H9 (cell line): ENCODE measurements around the gene GRIK3. TPM values are rescaled to one million over a fixed set of nuclear protein-coding genes. Genes with fewer than 3 reads are reported as not detected.

Source experiments
- DNase-seq: peaks from one replicate; pipeline ENCODE4 v3.0.0-alpha.2; 2017
- H2AFZ ChIP-seq: one replicate; pipeline ENCODE4 v1.6.1; 2013; ENCODE audit warnings: mild to moderate bottlenecking, low read length, control low read depth, moderate library complexity
- H2AK5ac ChIP-seq: 2 replicates; pipeline ENCODE4 v1.6.1; 2013; ENCODE audit warnings: low read length, control low read depth, mixed read lengths; ENCODE audit not compliant: insufficient read length
- H2BK120ac ChIP-seq: one replicate; pipeline ENCODE4 v1.6.1; 2013; ENCODE audit warnings: low read depth, mild to moderate bottlenecking, low read length, control low read depth, inconsistent platforms; ENCODE audit not compliant: poor library complexity, severe bottlenecking
- H2BK12ac ChIP-seq: 2 replicates; pipeline ENCODE4 v1.6.1; 2013; ENCODE audit warnings: low read length, control low read depth, mixed read lengths, low read depth; ENCODE audit not compliant: insufficient read length
- H2BK15ac ChIP-seq: 2 replicates; pipeline ENCODE4 v1.6.1; 2013; ENCODE audit warnings: low read depth, low read length, control low read depth
- H2BK20ac ChIP-seq: one replicate; pipeline ENCODE4 v1.6.1; 2013; ENCODE audit warnings: low read depth, mild to moderate bottlenecking, low read length, control low read depth, inconsistent platforms; ENCODE audit not compliant: poor library complexity, severe bottlenecking
- H2BK5ac ChIP-seq: 2 replicates; pipeline ENCODE4 v1.6.1; 2013; ENCODE audit warnings: low read length, control low read depth, mixed read lengths; ENCODE audit not compliant: insufficient read length
- H3K14ac ChIP-seq: 2 replicates; pipeline ENCODE4 v1.6.1; 2013; ENCODE audit warnings: low read length, control low read depth; ENCODE audit not compliant: insufficient read depth
- H3K18ac ChIP-seq: 2 replicates; pipeline ENCODE4 v1.6.1; 2013; ENCODE audit warnings: low read depth, mild to moderate bottlenecking, mixed read lengths, low read length, control low read depth; ENCODE audit not compliant: insufficient read length
- H3K23ac ChIP-seq: 2 replicates; pipeline ENCODE4 v1.6.1; 2013; ENCODE audit warnings: low read length, control low read depth, mixed read lengths, low read depth; ENCODE audit not compliant: insufficient read length
- H3K23me2 ChIP-seq: 2 replicates; pipeline ENCODE4 v1.6.1; 2013; ENCODE audit warnings: low read depth, mild to moderate bottlenecking, mixed read lengths, low read length, control low read depth; ENCODE audit not compliant: insufficient read length, poor library complexity, severe bottlenecking
- H3K27ac ChIP-seq: 2 replicates; pipeline ENCODE4 v1.5.1; 2013; ENCODE audit warnings: low read length, control low read depth, mixed read lengths, low read depth; ENCODE audit not compliant: insufficient read length
- H3K27me3 ChIP-seq: 2 replicates; pipeline ENCODE4 v1.6.1; 2013; ENCODE audit warnings: low read length, control low read depth, inconsistent platforms; ENCODE audit not compliant: insufficient read depth
- H3K4ac ChIP-seq: 2 replicates; pipeline ENCODE4 v1.6.1; 2013; ENCODE audit warnings: low read depth, mild to moderate bottlenecking, control low read depth, inconsistent platforms, low read length, moderate library complexity
- H3K4me1 ChIP-seq: 2 replicates; pipeline ENCODE4 v1.6.1; 2013; ENCODE audit warnings: low read length, control low read depth, inconsistent platforms; ENCODE audit not compliant: insufficient read depth
- H3K4me2 ChIP-seq: 2 replicates; pipeline ENCODE4 v1.6.1; 2013; ENCODE audit warnings: low read length, control low read depth, mixed read lengths; ENCODE audit not compliant: insufficient read length, insufficient read depth
- H3K56ac ChIP-seq: 2 replicates; pipeline ENCODE4 v1.6.1; 2013; ENCODE audit warnings: low read depth, mild to moderate bottlenecking, mixed read lengths, low read length, control low read depth; ENCODE audit not compliant: insufficient read length
- H3K79me1 ChIP-seq: 2 replicates; pipeline ENCODE4 v1.6.1; 2013; ENCODE audit warnings: low read depth, mild to moderate bottlenecking, moderate library complexity, low read length, control low read depth, inconsistent platforms; ENCODE audit not compliant: insufficient read depth, poor library complexity, severe bottlenecking
- H3K79me2 ChIP-seq: 2 replicates; pipeline ENCODE4 v1.6.1; 2013; ENCODE audit warnings: low read length, control low read depth, inconsistent platforms; ENCODE audit not compliant: insufficient read depth
- H3K9ac ChIP-seq: 2 replicates; pipeline ENCODE4 v1.6.1; 2013; ENCODE audit warnings: low read length, control low read depth, mixed read lengths; ENCODE audit not compliant: insufficient read length; ENCODE audit errors: extremely low read depth
- H3K9me3 ChIP-seq: one replicate; pipeline ENCODE4 v1.6.1; 2013; ENCODE audit warnings: low read depth, low read length, inconsistent platforms; ENCODE audit not compliant: control insufficient read depth
- H3T11ph ChIP-seq: one replicate; pipeline ENCODE4 v1.6.1; 2013; ENCODE audit warnings: mild to moderate bottlenecking, low read length, control low read depth, inconsistent platforms
- H4K20me1 ChIP-seq: one replicate; pipeline ENCODE4 v1.6.1; 2013; ENCODE audit not compliant: control insufficient read depth, insufficient read length, insufficient read depth
- H4K5ac ChIP-seq: 2 replicates; pipeline ENCODE4 v1.6.1; 2013; ENCODE audit warnings: low read depth, mild to moderate bottlenecking, mixed read lengths, low read length, control low read depth; ENCODE audit not compliant: insufficient read length
- H4K8ac ChIP-seq: replicated peaks from 2 replicates; pipeline ENCODE4 v1.6.1; 2013; ENCODE audit warnings: low read length, control low read depth, mixed read lengths, low read depth; ENCODE audit not compliant: insufficient read length
- H4K91ac ChIP-seq: 2 replicates; pipeline ENCODE4 v1.6.1; 2013; ENCODE audit warnings: low read depth, mild to moderate bottlenecking, moderate library complexity, mixed read lengths, low read length, control low read depth; ENCODE audit not compliant: insufficient read length
- H3K27ac Mint-ChIP-seq, 3 experiments: 2 replicates in 2 of 3; 3 replicates in 1 of 3; pipeline ENCODE4 v1.8.0; 2020 to 2021; ENCODE audit warnings: mixed read lengths in 3 of 3, mild to moderate bottlenecking in 1 of 3, moderate library complexity in 1 of 3
- H3K27me3 Mint-ChIP-seq: 2 replicates; pipeline ENCODE4 v1.8.0; 2021; ENCODE audit warnings: low read depth, mild to moderate bottlenecking, moderate library complexity, mixed read lengths
- H3K36me3 Mint-ChIP-seq, 3 experiments: 2 replicates in 2 of 3; 3 replicates in 1 of 3; pipeline ENCODE4 v1.8.0; 2020 to 2021; ENCODE audit warnings: low read depth in 3 of 3, mixed read lengths in 3 of 3; ENCODE audit not compliant: insufficient read depth in 1 of 3
- H3K4me1 Mint-ChIP-seq, 2 experiments: 2 replicates each; pipeline ENCODE4 v1.8.0; 2020; ENCODE audit warnings: mixed read lengths in 2 of 2
- H3K4me3 Mint-ChIP-seq, 2 experiments: 2 replicates in 1 of 2; 3 replicates in 1 of 2; pipeline ENCODE4 v1.8.0; 2020 to 2021; ENCODE audit warnings: mild to moderate bottlenecking in 2 of 2, mixed read lengths in 2 of 2, moderate library complexity in 1 of 2
- H3K9me3 Mint-ChIP-seq, 2 experiments: 2 replicates in 1 of 2; 3 replicates in 1 of 2; pipeline ENCODE4 v1.8.0; 2020; ENCODE audit warnings: mild to moderate bottlenecking in 2 of 2, mixed read lengths in 2 of 2, moderate library complexity in 1 of 2
- WGBS: extraction: QIAGEN DNeasy Blood & Tissue Kit; methylation state at CpG from one replicate; pipeline ENCODE4 v1.1.7; 2013; ENCODE audit warnings: missing lambda C conversion rate, low lambda C conversion rate, mixed read lengths; ENCODE audit not compliant: insufficient read length; ENCODE audit errors: extremely low coverage; 5-methylcytosine and 5-hydroxymethylcytosine counted together
- total RNA-seq: library from RNA; stranded (reverse); gene quantifications from 2 replicates; pipeline ENCODE4 v1.2.1, GENCODE V29; 2021
- TF ChIP-seq, protein P1 (sequence below): fragments of 200-600 bp; sonication (generic); conservative IDR thresholded peaks from 3 replicates; pipeline ENCODE4 v1.8.0; 2021; ENCODE audit warnings: antibody characterized with exemption, mild to moderate bottlenecking

GRIK3 gene
- total RNA-seq, 1 experiment from 2014 or later: 1.7 TPM

DNA sequence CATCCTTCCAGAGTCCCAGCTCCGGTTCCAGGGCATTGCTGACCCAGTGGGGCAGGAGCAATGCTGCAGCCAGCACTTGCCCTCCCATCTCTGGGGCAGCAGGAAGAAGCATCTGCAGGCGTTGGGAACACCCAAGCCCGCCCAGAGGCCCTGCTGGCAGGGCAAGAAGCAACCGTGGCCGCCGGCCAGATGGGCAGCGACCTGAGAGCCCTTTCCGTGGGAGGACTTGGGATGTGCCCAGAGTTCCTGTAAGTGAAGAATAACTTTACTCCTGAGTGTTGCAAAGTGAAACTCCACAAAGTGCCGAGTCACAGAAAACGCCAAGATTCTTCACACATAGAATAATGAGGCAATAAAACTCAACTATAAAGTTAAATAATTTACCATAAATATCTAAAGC, 46.0 kb downstream of the GRIK3 start:
- H3K27me3 Mint-ChIP-seq: peaks cover 8% of the 10 kb centered on the region

More for the DNA sequence above, 46.0 kb downstream of the GRIK3 start:
- H2AK5ac ChIP-seq: no peak overlapping the region
- H3K18ac ChIP-seq: no peak overlapping the region
- no peaks in the 10 kb centered on the region for H3K9me3 ChIP-seq
- Mint-ChIP-seq H3K4me3 (no peak overlapping the region), H3K27ac (no peak overlapping the region), H3K9me3 (no peaks in the 10 kb centered on the region; a peak in 1 of 5 replicates), H3K36me3 (no peaks in the 10 kb centered on the region; a peak in 1 of 7 replicates), H3K4me1 (peaks cover 0 to 5% of the 10 kb centered on the region in 2 experiments; a peak in 1 of 4 replicates)
- H3K14ac ChIP-seq: no peak overlapping the region
- H3K79me2 ChIP-seq: no peaks in the 10 kb centered on the region
- H3K27ac ChIP-seq: no peak overlapping the region
- H2BK120ac ChIP-seq: no peak overlapping the region
- no peaks in the 10 kb centered on the region for H3K79me1 ChIP-seq
- no peaks in the 10 kb centered on the region for H4K20me1 ChIP-seq
- H2BK12ac ChIP-seq: no peak overlapping the region
- H3K56ac ChIP-seq: no peak overlapping the region
- no peak overlapping the region for H4K91ac ChIP-seq
- no CpG with 5 or more reads among the region's 10 CpGs for WGBS
- H2AFZ ChIP-seq: no peak overlapping the region
- no peak overlapping the region for H3K4ac ChIP-seq
- H4K8ac ChIP-seq: no peak overlapping the region
- no peak overlapping the region for H2BK15ac ChIP-seq
- H3K4me2 ChIP-seq: no peak overlapping the region
- no peaks in the 10 kb centered on the region for H3K23me2 ChIP-seq
- H2BK5ac ChIP-seq: no peak overlapping the region
- no peak for DNase-seq
- H3K27me3 ChIP-seq: no peaks in the 10 kb centered on the region
- H3K23ac ChIP-seq: no peak overlapping the region
- no peak overlapping the region for H3T11ph ChIP-seq
- no peaks in the 10 kb centered on the region for H3K4me1 ChIP-seq
- H2BK20ac ChIP-seq: no peak overlapping the region
- no peak overlapping the region for H3K9ac ChIP-seq
- TF ChIP-seq, protein P1, sequence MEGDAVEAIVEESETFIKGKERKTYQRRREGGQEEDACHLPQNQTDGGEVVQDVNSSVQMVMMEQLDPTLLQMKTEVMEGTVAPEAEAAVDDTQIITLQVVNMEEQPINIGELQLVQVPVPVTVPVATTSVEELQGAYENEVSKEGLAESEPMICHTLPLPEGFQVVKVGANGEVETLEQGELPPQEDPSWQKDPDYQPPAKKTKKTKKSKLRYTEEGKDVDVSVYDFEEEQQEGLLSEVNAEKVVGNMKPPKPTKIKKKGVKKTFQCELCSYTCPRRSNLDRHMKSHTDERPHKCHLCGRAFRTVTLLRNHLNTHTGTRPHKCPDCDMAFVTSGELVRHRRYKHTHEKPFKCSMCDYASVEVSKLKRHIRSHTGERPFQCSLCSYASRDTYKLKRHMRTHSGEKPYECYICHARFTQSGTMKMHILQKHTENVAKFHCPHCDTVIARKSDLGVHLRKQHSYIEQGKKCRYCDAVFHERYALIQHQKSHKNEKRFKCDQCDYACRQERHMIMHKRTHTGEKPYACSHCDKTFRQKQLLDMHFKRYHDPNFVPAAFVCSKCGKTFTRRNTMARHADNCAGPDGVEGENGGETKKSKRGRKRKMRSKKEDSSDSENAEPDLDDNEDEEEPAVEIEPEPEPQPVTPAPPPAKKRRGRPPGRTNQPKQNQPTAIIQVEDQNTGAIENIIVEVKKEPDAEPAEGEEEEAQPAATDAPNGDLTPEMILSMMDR: no peak
- no peak overlapping the region for H4K5ac ChIP-seq
